ENCODE results near the gene BAG3.
"Not testable (repeated sequence)": the region's sequence is repeated elsewhere in the genome, so short reads cannot be mapped to it uniquely, and the experiment has no call there.

The BAG3 gene

DNA sequence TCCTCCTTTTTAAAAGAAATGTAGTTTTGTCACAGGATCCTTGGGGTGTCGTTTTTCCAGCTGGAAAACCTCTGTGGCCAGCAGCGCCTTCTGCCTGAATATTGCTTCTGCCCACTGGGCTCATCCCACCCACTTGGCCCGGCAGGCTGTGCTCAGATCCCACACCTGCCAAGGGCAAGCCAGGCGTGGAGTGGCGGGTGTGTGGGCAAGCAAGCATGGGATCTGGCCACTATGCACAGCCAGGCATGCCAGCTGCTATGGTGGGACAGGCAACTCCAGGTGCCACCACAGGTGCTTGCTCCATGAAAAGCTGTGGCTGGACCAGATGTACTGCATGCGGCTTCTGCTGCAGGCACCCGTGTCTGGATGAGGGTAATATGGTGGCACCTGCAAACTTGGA lies 43.4 kb downstream of the BAG3 start:
- no peak for DNase-seq

DNA sequence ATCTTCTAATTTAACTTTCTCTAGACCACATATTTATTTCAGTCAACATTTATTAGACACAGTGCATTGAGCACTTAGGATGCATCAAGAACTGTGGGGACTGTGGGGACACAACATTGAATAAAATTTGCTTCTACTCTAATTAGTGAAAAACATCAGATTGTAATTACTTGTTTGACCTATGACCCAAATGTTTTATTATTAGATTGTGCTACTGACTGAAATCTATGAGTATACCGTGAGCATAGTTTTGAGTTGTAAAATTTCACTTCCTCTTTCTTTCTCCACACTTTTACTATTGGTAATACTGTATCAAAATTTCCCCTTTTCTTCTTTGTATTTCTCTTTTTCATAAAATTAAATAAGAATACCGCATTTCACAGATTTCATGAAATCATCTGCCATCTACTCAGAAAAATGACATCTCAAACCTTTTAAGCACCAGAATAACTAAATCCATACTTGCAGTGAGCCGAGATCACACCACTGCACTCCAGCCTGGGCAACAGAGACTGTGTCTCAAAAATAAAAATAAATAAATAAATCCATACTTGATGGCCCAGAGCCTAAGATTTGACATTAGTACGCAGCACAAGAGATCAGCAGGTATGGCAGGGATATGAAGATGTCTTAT lies 49.3 kb downstream of the BAG3 start:
- peak; percentile 41 for DNase-seq

DNA sequence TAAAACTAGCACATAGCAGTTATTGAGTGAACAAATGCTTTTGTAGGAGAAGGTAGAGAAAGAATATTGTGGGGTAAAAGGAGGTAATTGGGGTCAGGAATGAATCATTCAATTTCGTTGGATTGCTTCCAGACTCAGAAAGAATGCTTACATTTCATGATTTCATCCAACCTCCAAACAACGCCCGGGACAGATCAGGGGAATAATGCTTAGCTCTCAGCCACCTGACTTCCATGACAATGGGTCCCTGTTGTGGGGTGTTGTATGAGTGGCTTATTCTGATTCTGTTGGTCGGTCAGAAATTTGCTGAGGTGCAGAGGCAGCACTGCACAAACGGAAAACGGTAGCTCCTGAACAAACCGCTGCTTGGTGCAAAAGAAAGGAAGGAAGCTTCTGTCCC lies 50.7 kb downstream of the BAG3 start:
- DNase-seq = no peak

DNA sequence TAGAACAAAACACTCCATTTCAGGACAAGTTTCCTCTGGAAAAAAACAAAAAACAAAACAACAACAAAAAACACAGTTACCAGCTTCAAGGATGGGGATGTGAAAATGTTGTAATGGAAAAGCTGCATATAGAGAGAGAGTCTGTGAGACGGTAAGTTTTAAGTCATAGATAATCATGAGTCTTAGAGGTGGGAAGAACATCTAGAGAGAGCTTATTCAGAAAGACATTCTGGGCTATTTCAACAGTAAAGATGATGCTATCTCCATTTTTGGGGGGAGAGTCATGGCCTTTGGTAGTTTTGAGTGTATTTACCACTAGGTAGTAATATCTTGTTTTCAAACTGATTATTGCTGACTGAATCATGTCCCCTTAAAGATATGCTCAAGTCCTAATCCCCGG lies 51.4 kb downstream of the BAG3 start:
- no peak for DNase-seq

DNA sequence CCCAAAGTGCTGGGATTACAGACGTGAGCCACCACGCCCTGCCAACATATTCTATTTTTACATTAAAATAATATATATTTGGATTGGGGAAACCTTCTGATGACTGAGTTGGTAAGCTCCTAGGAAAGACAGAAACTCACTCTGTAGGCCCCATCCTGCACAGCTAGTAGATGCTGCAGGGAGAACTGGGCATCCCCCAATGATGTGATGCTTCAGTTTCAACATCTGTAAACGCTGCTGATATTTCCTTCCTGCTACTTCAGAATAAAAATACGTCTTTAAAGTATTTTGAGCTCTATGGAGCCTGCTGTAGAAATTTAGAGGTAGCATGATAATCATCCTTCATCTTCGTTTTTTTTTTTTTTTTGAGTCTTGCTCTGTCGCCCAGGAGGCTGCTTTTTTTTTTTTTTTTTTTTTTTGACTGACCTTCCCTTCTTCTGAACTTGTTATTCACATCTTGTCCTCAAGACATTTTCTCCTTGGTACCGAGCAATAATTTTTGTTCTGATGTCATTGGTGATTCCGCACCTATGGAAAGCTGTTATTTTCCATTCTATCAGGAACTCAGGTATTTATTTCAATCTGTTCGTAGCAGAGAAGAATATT lies 52.8 kb downstream of the BAG3 start:
- DNase-seq = no peak

DNA sequence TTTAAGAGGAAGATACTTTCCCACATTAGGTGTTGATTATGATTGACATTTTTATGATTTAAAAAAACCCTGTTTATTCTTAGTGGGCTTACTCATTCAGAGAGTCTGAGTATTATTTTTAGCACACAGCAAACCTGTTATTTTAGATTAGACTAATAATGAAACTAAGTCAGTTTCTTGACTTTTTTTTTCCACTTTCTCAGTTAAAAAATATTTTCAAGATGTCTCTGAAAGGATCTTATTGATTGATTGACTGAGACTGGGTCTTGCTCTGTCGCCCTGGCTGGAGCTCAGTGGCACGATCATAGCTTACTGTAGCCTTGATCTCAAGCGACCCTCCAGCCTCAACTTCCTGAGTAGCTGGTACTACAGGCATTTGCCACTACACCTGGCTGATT lies 54.3 kb downstream of the BAG3 start:
- DNase-seq = no peak

DNA sequence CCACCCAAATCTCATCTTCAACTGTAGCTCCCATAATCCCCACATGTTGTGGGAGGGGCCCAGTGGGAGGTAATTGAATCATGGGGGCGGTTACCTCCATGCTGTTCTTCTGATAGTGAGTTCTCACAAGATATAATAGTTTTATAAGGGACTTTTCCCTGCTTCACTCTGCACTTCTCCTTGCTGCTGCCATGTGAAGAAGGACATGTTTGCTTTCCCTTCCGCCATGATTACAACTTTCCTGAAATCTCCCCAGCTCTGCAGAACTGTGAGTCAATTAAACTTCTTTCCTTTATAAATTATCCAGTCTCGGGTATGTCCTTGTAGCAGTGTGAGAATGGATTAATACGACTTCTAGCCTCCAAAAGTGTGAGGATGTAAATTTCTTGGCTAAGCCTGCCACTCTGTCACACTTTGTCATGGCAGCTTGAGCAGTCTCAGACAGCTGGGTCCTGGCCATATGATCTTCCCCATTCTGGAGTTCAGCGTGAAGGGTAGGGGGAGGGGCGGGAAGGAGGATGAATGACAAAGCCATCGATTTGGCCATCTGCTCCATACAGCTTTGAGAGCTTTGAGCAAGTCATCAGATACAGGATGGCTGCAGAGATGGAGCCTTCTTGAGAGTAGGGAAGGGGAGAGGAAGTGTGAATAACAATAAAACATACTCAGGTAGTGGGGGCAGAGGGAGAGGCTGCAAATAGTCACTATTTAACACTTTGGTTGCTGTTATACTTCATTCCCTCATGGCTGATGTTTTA lies 55.5 kb downstream of the BAG3 start:
- DNase-seq = peak; percentile 50

DNA sequence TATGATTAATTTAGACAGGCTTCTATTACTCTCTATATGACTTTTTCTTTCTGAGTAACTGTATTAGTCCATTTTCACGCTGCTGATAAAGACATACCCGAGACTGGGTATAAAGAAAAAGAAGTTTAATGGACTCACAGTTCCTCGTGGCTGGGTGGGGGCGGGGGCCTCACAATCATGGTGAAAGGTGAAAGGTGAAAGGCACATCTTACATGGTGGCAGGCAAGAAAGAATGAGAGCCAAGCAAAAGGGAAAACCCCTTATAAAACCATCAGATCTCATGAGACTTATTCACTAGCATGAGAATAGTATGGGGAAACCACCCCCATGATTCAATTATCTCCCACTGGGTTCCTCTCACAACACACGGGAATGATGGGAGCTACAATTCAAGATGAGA lies 56.2 kb downstream of the BAG3 start:
- not testable (repeated sequence) for DNase-seq

DNA sequence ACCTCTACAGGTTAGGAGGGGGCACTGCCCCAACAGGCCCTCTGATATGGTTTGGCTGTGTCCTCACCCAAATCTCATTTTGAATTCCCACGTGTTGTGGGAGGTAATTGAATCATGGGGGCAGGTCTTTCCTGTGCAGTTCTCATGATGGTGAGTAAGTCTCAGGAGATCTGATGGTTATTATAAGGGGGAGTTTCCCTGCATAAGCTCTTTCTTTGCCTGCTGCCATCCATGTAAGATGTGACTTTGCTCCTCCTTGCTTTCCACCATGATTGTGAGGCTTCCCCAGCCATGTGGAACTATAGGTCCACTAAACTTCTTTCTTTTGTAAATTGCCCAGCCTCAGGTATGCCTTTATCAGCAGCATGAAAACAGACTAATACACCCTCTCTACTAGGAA lies 59.8 kb downstream of the BAG3 start:
- DNase-seq = not testable (repeated sequence)

DNA sequence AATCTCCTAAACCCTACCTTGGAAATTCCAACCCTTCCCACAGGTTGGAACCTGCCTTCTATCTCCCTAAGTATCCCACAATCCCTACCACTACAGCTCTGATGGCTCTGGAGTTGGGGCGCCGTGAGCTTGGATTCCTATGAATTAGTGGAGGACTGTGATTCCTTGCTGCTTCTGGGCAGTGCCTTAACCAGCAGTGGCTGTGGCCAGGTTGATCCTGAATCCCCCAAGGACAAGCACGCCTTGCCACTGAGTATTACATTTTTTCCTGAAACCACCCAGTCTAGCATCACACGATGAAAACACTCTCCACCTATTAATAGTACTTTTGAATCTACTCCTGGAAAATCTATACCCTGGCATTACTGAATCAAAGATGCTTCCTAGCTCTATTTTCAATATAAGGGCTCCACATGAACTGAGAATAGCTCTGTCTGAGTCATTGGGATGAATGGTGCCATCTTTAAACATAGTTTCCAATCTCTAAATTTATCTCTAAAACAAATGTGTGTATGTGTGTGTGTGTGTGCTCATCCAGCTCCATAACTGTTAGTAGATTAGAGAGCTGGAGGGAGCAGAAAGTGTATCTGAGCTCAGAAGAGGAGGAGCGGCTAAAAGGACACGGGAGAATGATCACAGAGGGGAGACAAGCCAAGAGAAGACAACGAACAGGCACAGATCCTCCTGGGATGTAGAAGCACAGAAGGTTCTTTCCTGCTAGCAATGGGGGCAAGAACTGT lies 62.7 kb downstream of the BAG3 start:
- no peak for DNase-seq

DNA sequence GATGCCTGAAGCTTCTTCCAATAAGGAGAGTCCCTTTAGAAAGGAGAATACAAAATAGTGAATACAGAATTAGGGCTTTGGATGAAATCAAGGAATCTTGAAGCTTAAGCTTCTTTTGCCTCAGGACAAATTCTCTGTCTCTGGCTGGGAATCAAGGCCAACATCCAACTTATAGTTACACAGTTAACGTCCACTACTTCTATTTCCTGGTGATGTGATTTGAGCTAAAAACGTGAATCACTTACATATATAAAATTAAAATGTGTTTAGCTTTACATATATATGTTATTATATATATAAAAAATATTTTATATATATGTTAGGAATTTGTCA lies 63.3 kb downstream of the BAG3 start:
- no peak for DNase-seq

DNA sequence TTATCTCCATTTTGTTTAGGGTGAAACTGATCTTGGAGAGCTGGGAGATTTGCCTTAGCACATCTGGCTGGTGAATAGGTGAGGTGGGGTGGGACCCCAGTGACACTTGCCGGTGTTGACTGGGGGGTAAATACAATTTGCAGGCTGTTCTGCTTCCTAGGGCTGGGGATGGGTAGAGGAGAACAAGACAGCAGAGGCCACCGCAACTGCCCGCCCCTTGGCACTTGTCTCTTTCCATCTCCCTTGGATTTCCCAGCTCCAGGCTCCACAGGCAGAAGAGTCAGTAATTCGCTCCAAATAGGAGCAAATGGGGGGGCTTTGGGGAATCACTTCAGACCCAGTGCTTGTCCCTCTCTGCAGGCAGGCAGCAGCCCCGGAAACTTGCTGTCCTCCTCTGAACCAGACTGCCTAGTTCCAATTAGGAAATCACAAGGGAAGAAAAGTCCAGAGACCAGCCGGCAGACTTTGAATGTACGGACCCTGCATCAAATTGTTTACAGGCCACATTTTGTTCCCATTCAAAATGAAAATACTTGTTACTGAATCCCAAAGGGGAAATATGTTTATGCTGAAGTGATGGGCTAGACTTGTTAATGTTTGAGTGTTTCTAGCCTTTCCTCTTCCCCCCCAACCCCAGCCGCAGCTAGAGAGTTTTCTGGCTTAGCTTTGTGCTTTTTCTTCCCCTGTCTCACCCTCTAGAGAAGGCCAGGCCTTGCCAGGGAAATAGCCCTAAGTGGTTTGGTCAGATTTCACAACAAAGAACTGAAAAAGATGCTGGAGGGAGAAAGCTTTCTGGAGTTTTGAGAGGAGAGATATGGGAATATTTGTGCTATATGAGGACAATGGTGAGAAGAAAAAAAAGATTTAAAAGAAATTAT lies 64.7 kb downstream of the BAG3 start:
- no peak for DNase-seq

DNA sequence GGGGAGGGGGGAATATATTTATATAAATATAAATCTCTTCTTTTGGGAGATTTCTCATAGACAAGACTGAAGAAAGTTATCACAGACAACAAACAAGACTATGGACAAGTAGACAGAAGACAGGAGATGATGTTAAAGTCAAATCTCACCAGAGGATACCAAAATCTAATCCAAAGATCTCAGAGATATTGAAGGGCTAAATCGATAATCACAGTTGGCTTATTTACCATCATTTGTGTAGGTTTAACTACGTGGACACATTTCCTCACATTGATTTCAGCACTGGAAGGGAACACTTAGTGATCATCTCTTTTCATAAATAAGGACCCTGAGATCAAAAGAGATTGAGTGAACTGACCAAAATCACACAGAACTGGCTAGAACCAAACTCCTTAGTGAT lies 72.0 kb downstream of the BAG3 start:
- no peak for DNase-seq

DNA sequence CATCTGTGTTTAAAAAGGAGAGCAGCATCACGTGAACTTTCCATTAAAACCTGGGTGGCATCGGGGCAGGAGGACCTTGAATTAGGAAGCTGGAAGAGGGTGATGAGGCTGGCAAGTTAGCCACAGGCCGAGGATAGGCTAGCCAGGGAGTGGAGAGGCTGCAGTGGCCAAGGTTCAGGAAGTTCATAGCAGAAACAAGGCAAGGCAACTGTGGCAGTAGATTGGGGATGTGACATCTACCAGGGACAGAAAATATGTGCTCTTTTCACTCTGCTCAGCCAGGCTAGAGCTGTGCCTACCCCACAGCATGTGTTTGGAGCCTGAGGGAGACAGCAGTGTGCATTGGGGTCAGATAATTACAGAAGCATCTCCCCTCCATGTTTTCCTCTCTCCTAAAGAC lies 72.4 kb downstream of the BAG3 start:
- DNase-seq = no peak

DNA sequence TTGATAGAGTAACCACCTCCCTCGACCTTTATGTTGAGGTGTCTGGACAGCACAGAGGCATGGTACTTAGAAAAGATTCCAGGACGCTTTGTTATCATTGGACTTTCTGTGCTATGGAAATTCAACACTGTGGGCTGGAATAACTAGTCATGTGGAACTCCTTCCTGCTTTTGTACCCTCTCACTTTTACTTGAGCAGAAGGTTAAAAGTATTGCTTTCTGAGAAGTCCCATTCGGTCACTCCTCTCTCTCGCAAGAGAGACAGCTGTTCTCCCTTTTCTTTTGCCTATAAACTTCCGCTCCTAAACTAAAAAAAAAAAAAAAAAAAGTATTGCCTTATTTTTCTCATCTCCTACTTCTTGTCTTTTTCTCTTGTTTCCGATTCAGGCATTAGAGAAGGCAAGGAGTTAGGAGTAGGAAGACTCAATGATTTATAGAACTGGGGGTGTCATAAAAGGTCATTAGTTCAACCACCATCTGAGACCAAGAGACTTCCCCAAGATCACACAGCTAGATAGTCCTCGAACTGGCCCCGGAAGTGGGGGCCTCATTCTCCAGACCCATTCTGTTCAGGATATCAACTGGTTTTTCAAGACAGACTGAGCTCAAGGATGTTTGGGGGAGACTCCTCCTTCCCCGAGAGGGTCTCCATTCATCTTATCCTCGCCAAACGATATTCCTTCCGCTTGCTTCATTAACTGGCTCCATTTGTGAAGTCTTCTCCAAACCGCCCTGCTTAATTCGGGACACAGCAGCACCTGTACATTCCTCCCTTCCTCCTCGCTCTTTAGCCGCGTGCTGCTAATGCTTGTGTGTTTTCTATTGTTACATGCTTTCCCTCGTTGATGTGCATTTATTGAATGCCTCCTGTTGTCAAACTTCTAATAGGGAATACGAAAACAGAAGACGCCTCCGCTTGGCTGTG lies 73.7 kb downstream of the BAG3 start:
- DNase-seq = peak; percentile 78

DNA sequence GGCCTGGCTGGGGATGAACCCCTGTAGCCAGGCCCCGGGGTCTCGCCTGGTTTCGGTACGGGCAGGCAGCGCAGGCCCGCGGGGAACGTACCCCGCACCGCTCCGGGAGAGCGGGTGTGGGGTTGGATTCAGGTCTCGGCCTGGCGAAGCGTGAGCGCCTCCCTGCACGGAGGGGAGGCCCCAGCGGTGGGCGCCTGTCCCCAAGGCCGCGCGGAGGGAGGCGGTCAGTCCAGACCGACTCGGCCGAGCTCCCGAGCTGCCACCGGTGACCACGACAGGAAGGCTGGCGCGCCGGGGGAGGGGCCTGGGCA lies 74.3 kb downstream of the BAG3 start:
- no peak for DNase-seq

DNA sequence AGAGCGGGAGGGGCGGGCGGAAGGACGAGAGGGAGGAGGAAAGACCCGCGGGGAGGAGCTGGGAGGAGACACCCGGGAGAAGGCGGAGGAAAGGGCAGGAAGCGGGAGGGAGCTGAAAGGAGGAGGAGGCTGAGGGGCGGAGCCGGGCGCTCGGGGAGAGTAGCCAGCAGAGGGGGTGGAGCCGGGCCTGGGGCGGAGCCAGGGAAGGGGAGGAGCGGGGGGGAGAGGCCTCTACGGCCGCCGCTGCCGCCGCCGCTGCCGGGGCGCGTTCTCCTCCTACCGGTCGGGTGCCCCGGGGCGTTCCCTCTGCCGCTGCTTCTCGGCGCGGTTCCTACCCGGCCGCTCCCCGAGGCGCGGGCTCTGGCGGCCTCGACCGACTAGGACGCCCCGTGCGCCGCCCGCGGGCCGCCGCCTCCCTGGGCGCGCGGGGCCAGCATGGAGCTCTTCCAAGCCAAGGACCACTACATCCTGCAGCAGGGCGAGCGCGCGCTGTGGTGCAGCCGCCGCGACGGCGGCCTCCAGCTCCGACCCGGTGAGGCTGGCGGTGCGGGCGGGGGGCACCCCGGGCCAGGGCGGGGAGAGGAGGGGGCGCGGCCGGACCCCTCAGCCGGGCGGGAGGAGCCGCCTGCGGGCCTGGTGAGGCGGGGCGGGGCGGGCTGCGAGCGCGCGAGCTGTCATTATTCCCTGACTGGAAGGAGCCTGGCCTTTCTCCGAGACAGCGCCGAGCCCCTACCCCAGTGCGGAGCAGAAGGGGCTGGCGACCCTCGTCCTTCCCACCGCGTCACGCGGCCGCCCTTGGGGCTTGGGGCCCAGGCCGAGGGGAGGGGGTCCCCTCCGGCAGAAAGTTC lies 74.9 kb downstream of the BAG3 start, which contains the start of gene INPP5F:
TSS of gene INPP5F (plus strand) at position 223 of the 848 bp plus-strand sequence. CDS start at position 436, 213 bp downstream.
- DNase-seq = peak; percentile 99

DNA sequence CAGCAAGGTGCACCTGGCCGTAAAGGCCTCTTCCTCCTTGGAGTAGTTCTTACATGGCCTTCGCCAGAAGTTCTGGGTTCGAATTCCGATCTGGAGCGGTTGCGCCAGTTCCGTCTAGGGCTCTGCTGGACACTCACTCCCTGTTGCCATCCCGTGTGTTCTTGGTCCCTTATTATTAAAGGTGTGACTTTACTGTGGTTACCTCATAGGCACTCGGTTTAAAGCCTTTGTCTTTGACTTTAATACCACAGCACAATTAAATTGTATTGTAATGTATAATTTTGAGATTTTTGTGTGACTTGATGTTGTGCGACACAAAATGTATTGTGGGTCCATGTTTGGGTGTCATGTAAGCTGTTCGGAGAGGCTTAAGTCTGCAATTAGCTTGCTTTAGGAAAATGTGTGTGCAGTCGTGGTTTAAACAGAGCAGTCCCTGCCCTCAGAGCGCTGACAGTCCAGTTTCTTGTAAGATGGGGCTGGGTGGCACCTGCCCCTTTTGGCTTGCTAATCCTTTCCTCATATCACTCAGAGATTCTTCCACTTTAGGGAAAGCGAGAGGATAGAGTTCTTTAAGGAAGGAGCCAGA lies 75.6 kb downstream of the BAG3 start:
- no peak for DNase-seq
